Measurements from ENCODE around the gene SFT2D1. TPM values are rescaled to one million over a fixed set of nuclear protein-coding genes. Genes with fewer than 3 reads are reported as not detected.

The SFT2D1 gene
- total and polyA plus RNA-seq, 9 of the 15 experiments (the other 6 are each of a cell fraction or from before 2014, with no cell fraction given), result 54.4 to 140 (median 74.6) TPM

- POLR2A ChIA-PET, result no interaction called here
Measured at GRCh38 chr6:166323395-166323794, 18.9 kb downstream of the SFT2D1 start.

More at GRCh38 chr6:166323395-166323794, 18.9 kb downstream of the SFT2D1 start:
- TF ChIP-seq TRIM28 (IDR thresholded peaks at IDR 0.05), result no peak
- no peak for TF ChIP-seq CLOCK (CRISPR knock-in tag; IDR thresholded peaks at IDR 0.05; ENCODE audit: borderline replicate concordance)
- no peak for TF ChIP-seq MYC (IDR thresholded peaks at IDR 0.05; ENCODE audit: low read depth, low read length)
- no peak for TF ChIP-seq MYC (CRISPR knock-in tag; IDR thresholded peaks at IDR 0.05; ENCODE audit: borderline replicate concordance, low read depth)
- TF ChIP-seq PBX2 (CRISPR knock-in tag; IDR thresholded peaks at IDR 0.05; ENCODE audit: low read depth), result no peak
- no peak for TF ChIP-seq PBX2 (tag; conservative IDR thresholded peaks at IDR 0.05; ENCODE audit: low read depth)
- no peak for TF ChIP-seq SPI1 (IDR thresholded peaks at IDR 0.05; ENCODE audit: borderline replicate concordance, low read depth, low read length)
- no peak for TF ChIP-seq RAD21 (CRISPR knock-in tag; conservative IDR thresholded peaks at IDR 0.05 in 1 of 2, IDR thresholded peaks at IDR 0.05 in 1 of 2)
- no peak for TF ChIP-seq TFAM (CRISPR knock-in tag; conservative IDR thresholded peaks at IDR 0.05)
- no peak for TF ChIP-seq ZNF224 (CRISPR knock-in tag; IDR thresholded peaks at IDR 0.05)
- no peak for TF ChIP-seq CGGBP1 (CRISPR knock-in tag; IDR thresholded peaks at IDR 0.05)
- TF ChIP-seq POLR2AphosphoS2 (IDR thresholded peaks at IDR 0.05; ENCODE audit: low read length), result no peak
- TF ChIP-seq SREBF1 (IDR thresholded peaks at IDR 0.05; ENCODE audit: borderline replicate concordance, low read depth, low read length), result no peak
- no peak for TF ChIP-seq FUS (optimal IDR thresholded peaks at IDR 0.05; ENCODE audit: low read depth, low read length)
- intact Hi-C loops (cut with micrococcal nuclease), result no loop called here
- no peak for FAIRE-seq
- H4K20me1 ChIP-seq (replicated peaks; ENCODE audit: control insufficient read depth, insufficient read depth, low read length), result no peaks in the 10 kb centered on the region
- in situ Hi-C loops (cut with MboI), result no loop called here
- H3K27ac ChIP-seq (ENCODE audit: extremely low read depth, low read depth, low read length), result no peak overlapping the region
- no peak overlapping the region for H3K4me2 ChIP-seq (ENCODE audit: insufficient read depth, low read length)
- 95% methylated on average over 5 of the region's 5 CpGs for WGBS (ENCODE audit: insufficient coverage, low coverage, missing lambda C conversion rate)
- DNase-seq (ENCODE audit: extremely low read depth in 1 of 4, low spot score in 3 of 4), result no peak
- H3K27me3 ChIP-seq (ENCODE audit: control insufficient read depth in 2 of 2, insufficient read depth in 2 of 2, low read length in 2 of 2), result no peaks in the 10 kb centered on the region
- no TSS peak for BruUV-seq (replicated peaks)
- H3K79me2 ChIP-seq (ENCODE audit: control insufficient read depth, insufficient read depth, low read length), result no peaks in the 10 kb centered on the region; the same call in 2 of the 3 replicates
- ATAC-seq, result no peak
- no peaks in the 10 kb centered on the region for H3K9me1 ChIP-seq (ENCODE audit: control insufficient read depth, insufficient read depth, low read length)
- no peak overlapping the region for H2AFZ ChIP-seq (ENCODE audit: low read depth, low read length)
- H3K9ac ChIP-seq (ENCODE audit: insufficient read depth in 1 of 2, low read depth in 2 of 2, low read length in 2 of 2), result no peak overlapping the region
- CTCF ChIA-PET (ENCODE audit: low intra/inter-chr PET ratio), result interaction anchor here (0.6 kb wide), 1 partner anchor 221 kb away, joined by 4 read pairs; no protein-coding TSS in a partner anchor
- H3K9me3 ChIP-seq (replicated peaks; ENCODE audit: control insufficient read depth, insufficient read depth, low read depth, low read length), result no peaks in the 10 kb centered on the region
- H3K4me1 ChIP-seq (replicated peaks in 1 of 2; ENCODE audit: control insufficient read depth in 2 of 2, insufficient read depth in 2 of 2, low read length in 2 of 2), result peaks cover 9 to 13% of the 10 kb centered on the region in 2 experiments
- no peak overlapping the region for H3K4me3 ChIP-seq
- peaks cover 67% of the 10 kb centered on the region for H3K36me3 ChIP-seq (ENCODE audit: control insufficient read depth, insufficient read depth, low read length)
